ENCODE data around the gene ABCB9.

- TF ChIP-seq, protein P1, sequence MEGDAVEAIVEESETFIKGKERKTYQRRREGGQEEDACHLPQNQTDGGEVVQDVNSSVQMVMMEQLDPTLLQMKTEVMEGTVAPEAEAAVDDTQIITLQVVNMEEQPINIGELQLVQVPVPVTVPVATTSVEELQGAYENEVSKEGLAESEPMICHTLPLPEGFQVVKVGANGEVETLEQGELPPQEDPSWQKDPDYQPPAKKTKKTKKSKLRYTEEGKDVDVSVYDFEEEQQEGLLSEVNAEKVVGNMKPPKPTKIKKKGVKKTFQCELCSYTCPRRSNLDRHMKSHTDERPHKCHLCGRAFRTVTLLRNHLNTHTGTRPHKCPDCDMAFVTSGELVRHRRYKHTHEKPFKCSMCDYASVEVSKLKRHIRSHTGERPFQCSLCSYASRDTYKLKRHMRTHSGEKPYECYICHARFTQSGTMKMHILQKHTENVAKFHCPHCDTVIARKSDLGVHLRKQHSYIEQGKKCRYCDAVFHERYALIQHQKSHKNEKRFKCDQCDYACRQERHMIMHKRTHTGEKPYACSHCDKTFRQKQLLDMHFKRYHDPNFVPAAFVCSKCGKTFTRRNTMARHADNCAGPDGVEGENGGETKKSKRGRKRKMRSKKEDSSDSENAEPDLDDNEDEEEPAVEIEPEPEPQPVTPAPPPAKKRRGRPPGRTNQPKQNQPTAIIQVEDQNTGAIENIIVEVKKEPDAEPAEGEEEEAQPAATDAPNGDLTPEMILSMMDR (IDR thresholded peaks at IDR 0.05): no peak
- TF ChIP-seq ZFX (IDR thresholded peaks at IDR 0.05; ENCODE audit: borderline replicate concordance): no peak
These were observed 34.3 kb upstream of the ABCB9 start for GRCh38 chr12:123000578-123000977.
